Measurements from ENCODE around the gene SPG21.

DNA sequence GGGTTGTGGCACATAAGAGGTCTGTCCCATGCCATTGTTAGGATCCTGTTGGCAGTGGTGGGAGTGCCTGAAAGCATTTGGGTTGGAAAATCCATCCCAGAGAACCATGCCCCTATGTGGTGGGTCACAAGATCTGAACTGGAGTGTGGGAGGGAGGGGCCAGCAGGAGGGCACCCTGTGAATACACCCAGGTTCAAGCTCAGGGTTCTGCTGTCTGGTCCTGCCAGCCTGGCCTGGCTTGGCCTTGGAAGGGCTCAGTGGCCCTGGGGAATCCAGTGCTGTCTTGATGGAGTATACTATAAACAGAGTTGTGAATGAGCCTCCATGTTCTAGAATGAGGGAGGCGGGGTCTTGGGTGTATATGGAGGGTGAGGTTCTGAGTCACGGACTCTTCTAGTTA lies 66.2 kb downstream of the SPG21 start:
- TF ChIP-seq, protein P1, sequence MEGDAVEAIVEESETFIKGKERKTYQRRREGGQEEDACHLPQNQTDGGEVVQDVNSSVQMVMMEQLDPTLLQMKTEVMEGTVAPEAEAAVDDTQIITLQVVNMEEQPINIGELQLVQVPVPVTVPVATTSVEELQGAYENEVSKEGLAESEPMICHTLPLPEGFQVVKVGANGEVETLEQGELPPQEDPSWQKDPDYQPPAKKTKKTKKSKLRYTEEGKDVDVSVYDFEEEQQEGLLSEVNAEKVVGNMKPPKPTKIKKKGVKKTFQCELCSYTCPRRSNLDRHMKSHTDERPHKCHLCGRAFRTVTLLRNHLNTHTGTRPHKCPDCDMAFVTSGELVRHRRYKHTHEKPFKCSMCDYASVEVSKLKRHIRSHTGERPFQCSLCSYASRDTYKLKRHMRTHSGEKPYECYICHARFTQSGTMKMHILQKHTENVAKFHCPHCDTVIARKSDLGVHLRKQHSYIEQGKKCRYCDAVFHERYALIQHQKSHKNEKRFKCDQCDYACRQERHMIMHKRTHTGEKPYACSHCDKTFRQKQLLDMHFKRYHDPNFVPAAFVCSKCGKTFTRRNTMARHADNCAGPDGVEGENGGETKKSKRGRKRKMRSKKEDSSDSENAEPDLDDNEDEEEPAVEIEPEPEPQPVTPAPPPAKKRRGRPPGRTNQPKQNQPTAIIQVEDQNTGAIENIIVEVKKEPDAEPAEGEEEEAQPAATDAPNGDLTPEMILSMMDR (optimal IDR thresholded peaks at IDR 0.05 in 1 of 3, IDR thresholded peaks at IDR 0.05 in 1 of 3, conservative IDR thresholded peaks at IDR 0.05 in 1 of 3; ENCODE audit: extremely low read depth in 1 of 3, insufficient read depth in 2 of 3, low read length in 3 of 3) = no peak
- TF ChIP-seq EZH2 (IDR thresholded peaks at IDR 0.05; ENCODE audit: low read length) = no peak
